ENCODE measurements around the gene POLR1A. TPM values are rescaled to one million over a fixed set of nuclear protein-coding genes. Genes with fewer than 3 reads are reported as not detected.

Gene POLR1A
- total RNA-seq, 4 donors from 2014 or later: 15.3 to 22.3 (median 19.8) TPM

- H3K27ac ChIP-seq: no peak overlapping the region
- no peaks in the 10 kb centered on the region for H3K4me1 ChIP-seq
- TF ChIP-seq CTCF (IDR thresholded peaks at IDR 0.05): no peak
- TF ChIP-seq EP300 (IDR thresholded peaks at IDR 0.05): no peak
- TF ChIP-seq POLR2A (IDR thresholded peaks at IDR 0.05): no peak
- H3K4me3 ChIP-seq: no peak overlapping the region
- peaks cover 0 to 91% (median 13%) of the 10 kb centered on the region in 3 donors for H3K36me3 ChIP-seq
- no peaks in the 10 kb centered on the region for H3K9me3 ChIP-seq
- DNase-seq (ENCODE audit: low spot score in 2 of 2): no peak
- WGBS, 2 donors: 54 to 59% methylated on average over 3 of the region's 3 CpGs
- no peaks in the 10 kb centered on the region for H3K27me3 ChIP-seq
These were observed 37.0 kb upstream of the POLR1A start for GRCh38 chr2:86142436-86143257.

DNA sequence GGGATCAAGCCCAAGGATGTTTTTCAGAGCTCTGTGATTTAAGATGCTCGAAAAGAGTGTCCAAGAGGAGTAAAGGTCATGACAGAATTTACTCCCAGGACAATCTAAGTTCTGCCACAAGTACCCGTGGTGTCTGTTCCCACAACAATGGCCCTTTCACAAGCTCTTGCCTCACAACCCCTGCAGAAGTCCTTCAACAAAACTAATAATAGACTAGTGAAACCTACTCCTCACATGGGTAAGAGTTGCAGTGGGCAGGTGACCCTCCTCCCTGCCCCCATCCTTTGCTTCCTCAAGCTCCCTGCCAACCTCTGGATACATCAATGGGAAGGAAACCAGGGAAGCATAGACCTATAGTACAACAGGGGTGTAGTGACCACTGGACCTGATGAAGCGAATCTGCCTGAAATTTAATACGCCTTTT lies 35.3 kb upstream of the POLR1A start:
- DNase-seq (ENCODE audit: low spot score in 2 of 2): no peak
- peaks cover 0 to 91% (median 14%) of the 10 kb centered on the region in 3 donors for H3K36me3 ChIP-seq
- H3K27me3 ChIP-seq: no peaks in the 10 kb centered on the region
- TF ChIP-seq POLR2A (IDR thresholded peaks at IDR 0.05) (no peak), CTCF (IDR thresholded peaks at IDR 0.05) (no peak), EP300 (IDR thresholded peaks at IDR 0.05) (no peak)
- 57 to 67% methylated on average over 4 of the region's 4 CpGs for WGBS, 2 donors
- no peak overlapping the region for H3K4me3 ChIP-seq
- no peaks in the 10 kb centered on the region for H3K9me3 ChIP-seq
- H3K27ac ChIP-seq: no peak overlapping the region
- no peaks in the 10 kb centered on the region for H3K4me1 ChIP-seq

DNA sequence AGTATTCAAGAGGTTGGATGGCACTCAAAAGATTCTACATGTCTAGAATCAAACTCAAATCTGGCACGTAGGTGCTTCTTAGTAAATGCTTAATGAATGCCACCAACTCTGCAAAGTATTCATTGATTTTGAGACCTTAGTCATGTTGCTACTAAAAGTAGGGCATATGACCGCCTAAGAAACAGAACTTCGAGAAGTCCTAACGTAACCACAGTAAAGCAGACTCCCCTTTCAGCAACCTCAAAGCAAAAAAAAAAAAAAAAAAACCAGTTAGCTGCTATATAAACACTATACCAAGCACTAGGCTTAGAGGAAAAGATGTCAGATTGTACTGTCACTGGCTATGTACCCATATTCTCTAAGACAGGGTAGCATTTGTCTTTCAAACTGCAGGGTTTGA lies 34.3 kb upstream of the POLR1A start:
- H3K4me1 ChIP-seq: no peaks in the 10 kb centered on the region
- TF ChIP-seq EP300 (IDR thresholded peaks at IDR 0.05): no peak
- TF ChIP-seq CTCF (IDR thresholded peaks at IDR 0.05): no peak
- no peak overlapping the region for H3K27ac ChIP-seq
- no peaks in the 10 kb centered on the region for H3K27me3 ChIP-seq
- no peak overlapping the region for H3K4me3 ChIP-seq
- 90 to 96% methylated on average over 4 of the region's 4 CpGs for WGBS, 2 donors
- no peak for DNase-seq (ENCODE audit: low spot score in 2 of 2)
- H3K9me3 ChIP-seq: no peaks in the 10 kb centered on the region
- H3K36me3 ChIP-seq: peaks cover 0 to 91% (median 24%) of the 10 kb centered on the region in 3 donors

- Histone ChIP-seq H3K9me3 (no peaks in the 10 kb centered on the region), H3K36me3 (peaks cover 0 to 91% (median 25%) of the 10 kb centered on the region in 3 donors), H3K27ac (no peak overlapping the region), H3K4me3 (no peak overlapping the region), H3K27me3 (no peaks in the 10 kb centered on the region), H3K4me1 (no peaks in the 10 kb centered on the region)
- 94 to 98% methylated on average over 7 of the region's 7 CpGs for WGBS, 2 donors
- DNase-seq (ENCODE audit: low spot score in 2 of 2): no peak
- TF ChIP-seq CTCF (IDR thresholded peaks at IDR 0.05): no peak
- TF ChIP-seq POLR2A (IDR thresholded peaks at IDR 0.05): no peak
- no peak for TF ChIP-seq EP300 (IDR thresholded peaks at IDR 0.05)
These were observed 33.3 kb upstream of the POLR1A start for GRCh38 chr2:86138736-86139625.

- Histone ChIP-seq H3K4me1 (no peaks in the 10 kb centered on the region), H3K36me3 (peaks cover 0 to 91% (median 42%) of the 10 kb centered on the region in 3 donors), H3K27me3 (no peaks in the 10 kb centered on the region), H3K27ac (no peak overlapping the region), H3K9me3 (no peaks in the 10 kb centered on the region), H3K4me3 (no peak overlapping the region)
- no peak for DNase-seq (ENCODE audit: low spot score in 2 of 2)
- 91 to 98% methylated on average over 2 of the region's 2 CpGs for WGBS, 2 donors
- TF ChIP-seq EP300 (IDR thresholded peaks at IDR 0.05) (no peak), POLR2A (IDR thresholded peaks at IDR 0.05) (no peak), CTCF (IDR thresholded peaks at IDR 0.05) (no peak)
These were observed 30.5 kb upstream of the POLR1A start for GRCh38 chr2:86136141-86136540.

Measured in tibial nerve (tissue), 4 donors.